Kidney (tissue), 14 donors: ENCODE data around the gene LASP1. TPM values are rescaled to one million over a fixed set of nuclear protein-coding genes. Genes with fewer than 3 reads are reported as not detected.

Experiments
- DNase-seq, 5 donors: peaks; one replicate each; pipeline ENCODE4 v3.0.0-alpha.2; 2013 to 2020
- FAIRE-seq: peaks from 2 replicates; lab custom pipeline; 2012; peaks lifted over from hg19 to GRCh38; lab: Jason Lieb, UNC
- H3K27ac ChIP-seq, 2 donors: one replicate each; pipeline ENCODE4 v1.7.0; 2013; ENCODE audit warnings: low read depth in 2 of 2, low read length in 2 of 2, inconsistent platforms in 1 of 2
- H3K27me3 ChIP-seq: one replicate; pipeline ENCODE4 v1.7.1; 2013; ENCODE audit warnings: low read length, inconsistent platforms; ENCODE audit not compliant: control insufficient read depth, insufficient read depth
- H3K36me3 ChIP-seq, 3 donors: one replicate each; pipeline versions ENCODE4 v1.7.0 to v1.7.1; 2013; ENCODE audit warnings: low read length in 3 of 3, control low read depth in 1 of 3, inconsistent platforms in 1 of 3; ENCODE audit not compliant: insufficient read depth in 3 of 3, control insufficient read depth in 2 of 3
- H3K4me1 ChIP-seq, 3 donors: one replicate each; pipeline versions ENCODE4 v1.7.0 to v1.7.1; 2013; ENCODE audit warnings: low read length in 3 of 3, inconsistent platforms in 1 of 3, low read depth in 1 of 3; ENCODE audit not compliant: control insufficient read depth in 2 of 3, insufficient read depth in 2 of 3
- H3K4me3 ChIP-seq, 3 donors: one replicate each; pipeline versions ENCODE4 v1.7.0 to v1.8.1; 2013; ENCODE audit warnings: low read length in 3 of 3, control low read depth in 1 of 3, inconsistent platforms in 1 of 3
- H3K9ac ChIP-seq, 3 donors: one replicate each; pipeline versions ENCODE4 v1.7.0 to v1.7.1; 2013; ENCODE audit warnings: low read length in 3 of 3, control low read depth in 1 of 3, inconsistent platforms in 1 of 3
- H3K9me3 ChIP-seq, 3 donors: one replicate each; pipeline versions ENCODE4 v1.7.0 to v1.7.1; 2013; ENCODE audit warnings: low read length in 3 of 3, control low read depth in 1 of 3, inconsistent platforms in 1 of 3; ENCODE audit not compliant: control insufficient read depth in 2 of 3, insufficient read depth in 1 of 3
- intact Hi-C: fragments of 100-400 bp; cut with DNase I; formaldehyde crosslinking; loops from one replicate; pipeline ENCODE4 v1.11.1; 2022
- polyA plus RNA-seq: library from polyadenylated mRNA; stranded (reverse); fragments of 350-450 nt; fragmentation: Illumina TruSeq; extraction: RNeasy Lipid Tissue Mini Kit (QIAGEN cat#74804); gene quantifications from one replicate; pipeline ENCODE4 v1.2.3, GENCODE V29; 2014; ENCODE audit warnings: low read depth, low replicate concordance; ENCODE audit not compliant: insufficient read depth
- total RNA-seq: library from RNA; stranded (reverse); fragmentation: NEBNext Ultra II Directional; extraction: Animal tissue kit (Norgen Biotek cat#: 25700); gene quantifications from one replicate; pipeline ENCODE4 v1.2.1, GENCODE V29; 2021
- TF ChIP-seq, protein P1 (sequence below): IDR thresholded peaks from 3 replicates; pipeline ENCODE4 v1.5.1; 2012; ENCODE audit warnings: mild to moderate bottlenecking, moderate library complexity, borderline replicate concordance; ENCODE audit not compliant: insufficient read depth; ENCODE audit errors: extremely low read depth
- donor health status: control.
- donor health status: control.
- donor health status: control.
- donor health status: control.
- donor health status: control.
- donor health status: DM: yes; HTN: yes; CAD: no.
- donor health status: Normal renal cell carcinoma (clear cell type).

The LASP1 gene
- total and polyA plus RNA-seq, 2 donors from 2014 or later = 62.5 to 138 TPM

DNA sequence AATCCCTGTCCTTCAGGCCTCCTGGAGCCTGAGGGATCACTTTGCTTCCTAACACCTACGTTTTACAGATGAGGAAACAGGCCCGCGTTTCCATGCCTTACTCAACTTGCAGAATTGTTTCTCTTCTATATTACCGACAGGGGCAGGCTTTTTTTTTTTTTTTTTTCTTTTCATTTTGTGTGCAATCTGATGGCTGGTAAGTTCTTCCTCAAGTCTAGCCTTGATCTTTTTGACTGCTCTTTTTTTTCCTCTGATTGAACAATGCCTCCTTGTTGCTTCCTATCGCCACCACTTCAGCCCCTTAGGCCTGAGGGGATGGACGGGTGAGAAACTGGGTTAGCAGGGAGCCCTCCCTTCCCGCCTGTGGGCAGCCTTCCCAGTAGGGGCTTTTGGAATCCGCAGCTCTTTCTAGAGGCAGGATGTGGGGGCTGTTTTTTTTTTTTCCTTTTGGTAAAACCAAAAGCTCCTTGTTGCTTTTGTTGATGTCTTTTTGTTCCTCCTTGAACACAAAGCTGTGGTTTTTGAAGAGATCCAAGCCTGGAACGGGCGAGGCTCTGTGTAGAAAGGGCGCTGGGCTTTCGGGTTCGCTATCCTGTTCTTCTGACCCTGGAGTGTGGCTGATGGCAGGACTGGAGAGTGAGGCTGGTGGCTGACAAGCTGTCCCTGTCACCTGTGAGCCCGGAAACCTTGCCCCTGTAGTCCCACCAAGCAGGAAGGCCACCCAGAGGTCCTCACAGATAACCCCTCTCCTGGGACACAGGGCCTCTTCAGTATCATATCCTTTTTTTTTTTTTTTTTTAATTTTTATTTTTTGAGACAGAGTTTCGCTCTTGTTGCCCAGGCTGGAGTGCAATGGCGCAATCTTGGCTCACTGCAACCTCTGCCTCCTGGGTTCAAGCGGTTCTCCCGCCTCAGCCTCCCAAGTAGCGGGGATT, 14.0 kb downstream of the LASP1 start:
- Histone ChIP-seq H3K9me3 (no peaks in the 10 kb centered on the region), H3K4me3 (no peak overlapping the region), H3K36me3 (peaks cover 0 to 8% (median 0%) of the 10 kb centered on the region in 3 donors), H3K9ac (peak overlapping the region in 1 of 3 donors; percentile 37), H3K27me3 (no peaks in the 10 kb centered on the region), H3K4me1 (peaks cover 2 to 55% (median 47%) of the 10 kb centered on the region in 3 donors), H3K27ac (peak overlapping the region; percentile 38 to 48)
- DNase-seq (no peak), FAIRE-seq (no peak)
- TF ChIP-seq, protein P1, sequence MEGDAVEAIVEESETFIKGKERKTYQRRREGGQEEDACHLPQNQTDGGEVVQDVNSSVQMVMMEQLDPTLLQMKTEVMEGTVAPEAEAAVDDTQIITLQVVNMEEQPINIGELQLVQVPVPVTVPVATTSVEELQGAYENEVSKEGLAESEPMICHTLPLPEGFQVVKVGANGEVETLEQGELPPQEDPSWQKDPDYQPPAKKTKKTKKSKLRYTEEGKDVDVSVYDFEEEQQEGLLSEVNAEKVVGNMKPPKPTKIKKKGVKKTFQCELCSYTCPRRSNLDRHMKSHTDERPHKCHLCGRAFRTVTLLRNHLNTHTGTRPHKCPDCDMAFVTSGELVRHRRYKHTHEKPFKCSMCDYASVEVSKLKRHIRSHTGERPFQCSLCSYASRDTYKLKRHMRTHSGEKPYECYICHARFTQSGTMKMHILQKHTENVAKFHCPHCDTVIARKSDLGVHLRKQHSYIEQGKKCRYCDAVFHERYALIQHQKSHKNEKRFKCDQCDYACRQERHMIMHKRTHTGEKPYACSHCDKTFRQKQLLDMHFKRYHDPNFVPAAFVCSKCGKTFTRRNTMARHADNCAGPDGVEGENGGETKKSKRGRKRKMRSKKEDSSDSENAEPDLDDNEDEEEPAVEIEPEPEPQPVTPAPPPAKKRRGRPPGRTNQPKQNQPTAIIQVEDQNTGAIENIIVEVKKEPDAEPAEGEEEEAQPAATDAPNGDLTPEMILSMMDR = no peak
- intact Hi-C loops = no loop called here

DNA sequence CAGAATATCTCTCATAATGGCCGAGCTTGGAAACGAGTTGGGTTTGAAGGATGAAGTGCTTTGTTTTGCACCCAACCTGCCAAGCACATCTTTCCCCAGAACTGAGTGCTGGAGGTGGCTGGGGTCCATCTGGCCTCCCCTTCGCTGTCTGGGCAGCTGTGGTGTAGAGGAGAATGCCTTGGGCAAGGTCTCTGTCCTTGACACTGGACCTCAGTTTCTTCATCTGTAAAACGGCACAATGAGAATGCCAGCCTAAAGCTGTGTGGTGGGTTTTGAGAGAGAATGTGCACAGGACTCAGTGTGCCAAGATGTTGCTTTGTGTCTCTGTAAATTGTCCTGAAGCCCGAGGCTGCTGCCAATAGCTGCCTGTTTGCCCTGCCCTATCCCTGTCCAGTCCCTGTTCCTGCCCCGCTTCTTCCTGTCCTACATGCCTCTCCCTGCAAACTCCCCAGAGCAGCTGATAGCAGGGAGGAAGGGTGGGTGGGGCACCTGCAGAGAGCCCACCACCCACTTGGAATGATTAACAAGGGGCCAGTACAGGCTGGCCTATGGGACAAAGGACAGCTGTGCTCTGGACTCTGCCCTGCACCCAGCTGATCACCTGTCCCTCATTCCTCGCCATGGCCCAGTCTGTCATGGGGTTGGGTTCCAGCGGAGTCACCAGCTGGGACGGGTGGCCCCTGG, 15.3 kb downstream of the LASP1 start:
- H3K4me1 ChIP-seq = peaks cover 2 to 47% (median 36%) of the 10 kb centered on the region in 3 donors
- no peaks in the 10 kb centered on the region for H3K9me3 ChIP-seq
- H3K27ac ChIP-seq = peak overlapping the region in 1 of 2 donors; percentile 20
- no peak for FAIRE-seq
- no peaks in the 10 kb centered on the region for H3K27me3 ChIP-seq
- TF ChIP-seq, protein P1 = no peak
- intact Hi-C loops = no loop called here
- H3K36me3 ChIP-seq = peaks cover 0 to 10% (median 6%) of the 10 kb centered on the region in 3 donors
- peak in 1 of 5 donors; percentile 38 for DNase-seq
- no peak overlapping the region for H3K4me3 ChIP-seq
- H3K9ac ChIP-seq = peak overlapping the region in 1 of 3 donors; percentile 44

DNA sequence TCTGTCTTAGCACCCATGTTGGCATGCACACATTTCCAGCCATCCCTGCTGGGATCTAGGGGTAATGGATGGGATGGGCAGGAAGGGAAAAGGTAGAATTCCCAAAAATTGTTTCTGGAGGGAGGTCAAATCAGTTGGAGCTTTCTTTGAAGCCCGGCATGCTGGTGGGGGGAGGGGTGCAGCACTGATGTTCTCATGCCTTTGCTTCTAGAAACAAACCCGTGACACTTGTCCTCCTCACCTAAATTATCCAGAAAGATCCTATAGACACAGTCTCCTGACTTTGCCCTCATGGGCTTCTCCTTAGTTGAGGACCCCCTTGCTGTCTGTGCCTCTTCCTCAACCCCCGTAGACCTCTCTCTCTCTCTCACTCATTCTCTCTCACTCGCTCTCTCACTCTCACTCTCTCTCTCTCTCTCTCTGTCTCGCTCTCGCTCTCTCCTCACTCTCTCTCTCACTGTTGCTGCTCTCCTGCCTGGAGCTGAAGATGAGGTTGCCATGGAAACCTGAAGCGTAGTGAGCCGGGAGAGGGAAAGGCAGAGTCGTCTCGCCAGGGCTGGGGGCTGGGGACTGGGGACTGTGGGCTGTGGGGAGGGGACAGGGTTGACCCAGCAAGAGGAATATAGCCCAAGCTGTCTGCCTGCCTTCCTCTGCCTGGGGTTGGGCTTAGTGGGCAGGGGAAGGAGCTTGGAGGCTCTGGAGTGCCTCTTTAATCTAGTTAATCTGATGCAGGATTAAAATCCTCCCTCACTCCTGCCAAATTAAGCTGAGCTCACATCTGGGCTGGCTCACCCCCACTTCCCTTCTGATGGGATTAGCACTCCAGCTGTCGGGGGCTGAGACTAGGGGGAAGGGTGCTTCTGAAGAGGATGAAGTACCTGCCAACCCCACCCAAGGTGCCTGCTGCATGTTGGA, 16.1 kb downstream of the LASP1 start:
- Histone ChIP-seq H3K9ac (no peak overlapping the region), H3K27ac (no peak overlapping the region), H3K9me3 (no peaks in the 10 kb centered on the region), H3K4me1 (peaks cover 2 to 39% (median 28%) of the 10 kb centered on the region in 3 donors), H3K27me3 (no peaks in the 10 kb centered on the region), H3K4me3 (no peak overlapping the region), H3K36me3 (peaks cover 0 to 13% (median 13%) of the 10 kb centered on the region in 3 donors)
- FAIRE-seq (no peak), DNase-seq (peak in 4 of 5 donors; percentile 70 to 88 (median 82))
- intact Hi-C loops = no loop called here
- TF ChIP-seq, protein P1 = peak; percentile 35
